ENCODE results near the gene C22orf31. TPM values are rescaled to one million over a fixed set of nuclear protein-coding genes. Genes with fewer than 3 reads are reported as not detected.

Gene C22orf31
- total RNA-seq, 2 donors from 2014 or later: not detected

DNA sequence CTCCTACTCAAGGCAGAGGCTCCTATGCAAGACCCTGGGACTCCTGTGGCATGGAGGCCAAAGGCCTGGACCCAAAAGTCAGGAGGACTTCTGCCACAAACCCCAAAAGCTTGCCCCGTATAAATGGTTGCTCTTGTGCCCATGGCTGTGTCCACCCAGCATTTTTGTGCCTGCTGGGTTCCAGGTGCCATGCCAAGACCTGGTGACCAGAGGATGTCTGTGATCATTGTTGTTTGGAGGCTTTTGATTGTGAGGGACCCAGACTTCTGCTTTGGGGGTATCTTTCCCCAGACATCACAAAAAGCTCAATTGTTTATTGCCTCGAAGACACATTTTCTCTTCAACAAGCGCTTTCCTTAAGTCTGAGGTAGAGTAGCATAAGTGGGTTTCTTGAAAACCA is 35.1 kb downstream of the C22orf31 start:
- Mint-ChIP-seq H3K9me3 (no peaks in the 10 kb centered on the region), H3K4me3 (no peak overlapping the region), H3K36me3 (ENCODE audit: low read depth) (peaks cover 9% of the 10 kb centered on the region), H3K27ac (no peak overlapping the region), H3K4me1 (peaks cover 34% of the 10 kb centered on the region), H3K27me3 (ENCODE audit: insufficient read depth) (no peaks in the 10 kb centered on the region)
- no peak overlapping the region for H3K4me3 ChIP-seq (ENCODE audit: low read length)
- TF ChIP-seq, protein P1, sequence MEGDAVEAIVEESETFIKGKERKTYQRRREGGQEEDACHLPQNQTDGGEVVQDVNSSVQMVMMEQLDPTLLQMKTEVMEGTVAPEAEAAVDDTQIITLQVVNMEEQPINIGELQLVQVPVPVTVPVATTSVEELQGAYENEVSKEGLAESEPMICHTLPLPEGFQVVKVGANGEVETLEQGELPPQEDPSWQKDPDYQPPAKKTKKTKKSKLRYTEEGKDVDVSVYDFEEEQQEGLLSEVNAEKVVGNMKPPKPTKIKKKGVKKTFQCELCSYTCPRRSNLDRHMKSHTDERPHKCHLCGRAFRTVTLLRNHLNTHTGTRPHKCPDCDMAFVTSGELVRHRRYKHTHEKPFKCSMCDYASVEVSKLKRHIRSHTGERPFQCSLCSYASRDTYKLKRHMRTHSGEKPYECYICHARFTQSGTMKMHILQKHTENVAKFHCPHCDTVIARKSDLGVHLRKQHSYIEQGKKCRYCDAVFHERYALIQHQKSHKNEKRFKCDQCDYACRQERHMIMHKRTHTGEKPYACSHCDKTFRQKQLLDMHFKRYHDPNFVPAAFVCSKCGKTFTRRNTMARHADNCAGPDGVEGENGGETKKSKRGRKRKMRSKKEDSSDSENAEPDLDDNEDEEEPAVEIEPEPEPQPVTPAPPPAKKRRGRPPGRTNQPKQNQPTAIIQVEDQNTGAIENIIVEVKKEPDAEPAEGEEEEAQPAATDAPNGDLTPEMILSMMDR (conservative IDR thresholded peaks at IDR 0.05): no peak
- no peaks in the 10 kb centered on the region for H3K36me3 ChIP-seq (ENCODE audit: control insufficient read depth, insufficient read depth, low read length)
- DNase-seq: no peak
- H3K27me3 ChIP-seq (ENCODE audit: control insufficient read depth, insufficient read depth, low read length, poor library complexity, severe bottlenecking): no peaks in the 10 kb centered on the region
- no peak overlapping the region for H3K27ac ChIP-seq (ENCODE audit: low read depth, low read length)
- H3K9me3 ChIP-seq (ENCODE audit: control insufficient read depth, low read length): no peaks in the 10 kb centered on the region
- peaks cover 12% of the 10 kb centered on the region for H3K4me1 ChIP-seq (ENCODE audit: control insufficient read depth, insufficient read depth, low read length)
- no peak overlapping the region for H3K9ac ChIP-seq (ENCODE audit: extremely low read depth, low read length, poor library complexity, severe bottlenecking)
- 90 to 95% methylated on average over 2 to 3 of the region's 3 CpGs for WGBS, 2 experiments (ENCODE audit: insufficient coverage in 1 of 2, insufficient read length in 1 of 2)

DNA sequence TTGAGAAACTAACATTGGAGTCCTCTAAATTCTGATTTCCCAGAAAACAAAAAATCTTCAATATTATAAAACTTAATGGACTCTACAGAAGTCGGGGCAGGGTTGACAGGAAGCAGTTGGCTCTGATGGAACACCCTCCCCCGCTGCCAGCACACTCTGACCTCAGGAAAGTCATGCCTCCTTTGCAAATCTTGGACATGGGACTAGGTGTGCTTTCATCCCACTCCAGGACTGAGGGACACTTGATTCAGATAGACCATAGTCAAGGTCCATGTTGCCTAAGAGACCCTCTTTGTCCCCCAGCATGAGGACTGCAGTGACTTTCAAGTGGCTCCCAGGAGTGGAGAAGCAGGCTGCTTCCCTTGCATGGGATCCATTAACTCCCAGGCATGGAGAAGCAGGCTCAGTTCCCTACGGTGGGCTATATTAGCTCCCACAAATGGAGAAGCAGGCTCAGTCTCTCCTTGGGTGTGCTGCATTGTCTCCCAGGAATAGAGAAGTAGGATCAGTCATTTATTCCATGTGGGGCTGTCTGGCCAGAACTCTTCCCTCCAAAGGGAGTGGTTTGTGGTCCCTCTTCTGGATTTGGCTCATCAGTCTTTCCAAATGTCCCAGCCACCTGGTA is 38.3 kb downstream of the C22orf31 start:
- no peak overlapping the region for H3K9ac ChIP-seq (ENCODE audit: extremely low read depth, low read length, poor library complexity, severe bottlenecking)
- peaks cover 14% of the 10 kb centered on the region for H3K4me1 Mint-ChIP-seq

DNA sequence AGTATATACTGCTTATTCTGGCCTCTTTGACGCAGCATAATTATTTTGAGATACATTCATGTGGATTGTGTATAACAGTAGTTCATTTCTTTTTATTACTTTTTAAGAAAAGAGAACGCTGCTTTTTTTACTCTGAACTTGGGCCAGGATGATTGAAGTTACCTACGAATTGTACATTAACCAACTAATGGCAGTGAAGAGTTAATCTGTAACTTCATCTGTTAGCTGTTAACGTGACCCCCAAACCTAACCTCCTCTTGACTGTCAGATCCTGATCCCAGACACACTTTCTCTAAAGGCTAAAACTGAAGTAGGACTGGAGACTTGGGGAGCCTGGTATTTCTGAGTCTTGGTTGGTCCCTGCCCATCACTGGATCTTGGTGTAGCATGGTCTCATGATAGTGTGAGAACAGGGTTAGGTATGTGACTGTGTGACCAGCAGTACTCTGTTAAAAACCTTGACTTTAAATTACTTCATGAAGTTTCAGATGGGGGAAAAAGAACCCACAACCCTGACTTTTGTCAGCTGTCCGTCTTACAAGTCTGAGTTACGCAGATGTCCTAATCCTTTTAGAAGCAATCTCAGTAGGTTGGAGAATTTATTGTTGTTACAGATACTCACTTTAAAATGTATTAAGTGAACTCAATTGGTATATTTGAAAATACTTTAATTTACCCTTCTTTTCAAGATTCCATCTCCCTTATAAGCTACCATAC is 39.4 kb downstream of the C22orf31 start:
- H3K36me3 ChIP-seq (ENCODE audit: control insufficient read depth, insufficient read depth, low read length): no peaks in the 10 kb centered on the region
- Mint-ChIP-seq H3K27me3 (ENCODE audit: insufficient read depth) (no peaks in the 10 kb centered on the region), H3K9me3 (peaks cover 3% of the 10 kb centered on the region), H3K4me3 (no peak overlapping the region), H3K36me3 (ENCODE audit: low read depth) (peaks cover 26% of the 10 kb centered on the region), H3K4me1 (peaks cover 14% of the 10 kb centered on the region), H3K27ac (no peak overlapping the region)
- peaks cover 4% of the 10 kb centered on the region for H3K9me3 ChIP-seq (ENCODE audit: control insufficient read depth, low read length)
- H3K4me3 ChIP-seq (ENCODE audit: low read length): no peak overlapping the region
- no peak overlapping the region for H3K9ac ChIP-seq (ENCODE audit: extremely low read depth, low read length, poor library complexity, severe bottlenecking)
- H3K4me1 ChIP-seq (ENCODE audit: control insufficient read depth, insufficient read depth, low read length): no peaks in the 10 kb centered on the region
- 94 to 100% methylated on average over 3 to 6 of the region's 6 CpGs for WGBS, 2 experiments (ENCODE audit: insufficient coverage in 1 of 2, insufficient read length in 1 of 2)
- H3K27me3 ChIP-seq (ENCODE audit: control insufficient read depth, insufficient read depth, low read length, poor library complexity, severe bottlenecking): no peaks in the 10 kb centered on the region
- no peak for DNase-seq
- peak overlapping the region; percentile 9 for H3K27ac ChIP-seq (ENCODE audit: low read depth, low read length)
- TF ChIP-seq, protein P1 (conservative IDR thresholded peaks at IDR 0.05): no peak

More for the DNA sequence above, 38.3 kb downstream of the C22orf31 start:
- H3K9me3 Mint-ChIP-seq: peaks cover 2% of the 10 kb centered on the region
- H3K4me3 Mint-ChIP-seq: no peak overlapping the region
- H3K36me3 Mint-ChIP-seq (ENCODE audit: low read depth): peaks cover 17% of the 10 kb centered on the region
- Histone ChIP-seq H3K27ac (ENCODE audit: low read depth, low read length) (peak overlapping the region; percentile 32), H3K36me3 (ENCODE audit: control insufficient read depth, insufficient read depth, low read length) (no peaks in the 10 kb centered on the region), H3K9me3 (ENCODE audit: control insufficient read depth, low read length) (peaks cover 4% of the 10 kb centered on the region), H3K4me1 (ENCODE audit: control insufficient read depth, insufficient read depth, low read length) (no peaks in the 10 kb centered on the region), H3K4me3 (ENCODE audit: low read length) (no peak overlapping the region), H3K27me3 (ENCODE audit: control insufficient read depth, insufficient read depth, low read length, poor library complexity, severe bottlenecking) (no peaks in the 10 kb centered on the region)
- TF ChIP-seq, protein P1 (conservative IDR thresholded peaks at IDR 0.05): no peak
- WGBS, 2 experiments (ENCODE audit: insufficient coverage in 1 of 2, insufficient read length in 1 of 2): 71 to 87% methylated on average over 3 of the region's 3 CpGs
- H3K27ac Mint-ChIP-seq: peak overlapping the region; percentile 6
- no peak for DNase-seq
- no peaks in the 10 kb centered on the region for H3K27me3 Mint-ChIP-seq (ENCODE audit: insufficient read depth)
